Heart right ventricle (tissue), 16 donors: ENCODE results near the gene SLC35F1. TPM values are rescaled to one million over a fixed set of nuclear protein-coding genes. Genes with fewer than 3 reads are reported as not detected.
"Not testable (repeated sequence)": the region's sequence is repeated elsewhere in the genome, so short reads cannot be mapped to it uniquely, and the experiment has no call there.

Source experiments
- ATAC-seq, 8 donors: fragments of 200-7000 bp; cut with Tn5 transposase; one replicate each; pipeline ENCODE4 v1.9.1; 2020; ENCODE audit warnings: mild to moderate bottlenecking in 8 of 8, moderate library complexity in 8 of 8, moderate number of reproducible peaks in 1 of 8
- DNase-seq, 2 donors: peaks; one replicate each; pipeline ENCODE4 v3.0.0-alpha.2; 2020
- H3K27ac ChIP-seq, 10 donors: fragments of 200-600 bp; sonication (generic) in 2 of 10; one replicate each; pipeline versions ENCODE4 v1.5.0 to v1.8.0; 2020 to 2022; ENCODE audit warnings: mild to moderate bottlenecking in 3 of 10
- H3K27me3 ChIP-seq, 7 donors: fragments of 200-600 bp; one replicate each; pipeline ENCODE4 v1.8.0; 2021 to 2022; ENCODE audit warnings: mild to moderate bottlenecking in 2 of 7
- H3K36me3 ChIP-seq, 9 donors: fragments of 200-600 bp; sonication (generic) in 1 of 9; one replicate each; pipeline versions ENCODE4 v1.5.0 to v1.8.0; 2020 to 2022; ENCODE audit warnings: mild to moderate bottlenecking in 2 of 9
- H3K4me1 ChIP-seq, 9 donors: fragments of 200-600 bp; sonication (generic) in 1 of 9; one replicate each; pipeline versions ENCODE4 v1.5.0 to v1.8.0; 2020 to 2022; ENCODE audit warnings: mild to moderate bottlenecking in 4 of 9
- H3K4me3 ChIP-seq, 10 donors: fragments of 200-600 bp; sonication (generic) in 2 of 10; one replicate each; pipeline versions ENCODE4 v1.5.0 to v1.8.0; 2020 to 2022; ENCODE audit warnings: mild to moderate bottlenecking in 7 of 10, moderate library complexity in 2 of 10
- H3K9me3 ChIP-seq, 11 donors: fragments of 200-600 bp in 10 of 11; sonication (generic) in 2 of 11; one replicate each; pipeline versions ENCODE4 v1.5.0 to v1.8.0; 2013 to 2022; ENCODE audit warnings: mild to moderate bottlenecking in 2 of 11, control low read depth in 1 of 11, moderate library complexity in 1 of 11
- WGBS, 2 donors: extraction: QIAGEN DNeasy Blood & Tissue Kit; methylation state at CpG; one replicate each; pipeline ENCODE4 v1.1.7; 2013; ENCODE audit warnings: inconsistent platforms in 1 of 2; 5-methylcytosine and 5-hydroxymethylcytosine counted together
- intact Hi-C, 10 donors: fragments of 100-400 bp; cut with DNase I; formaldehyde crosslinking; loops; one replicate each; pipeline versions ENCODE4 v1.11.1 to v1.14.2; 2022
- polyA plus RNA-seq, 2 donors: library from polyadenylated mRNA; stranded (reverse); fragments of 200-250 nt; gene quantifications; one replicate each; pipeline ENCODE4 v1.2.3, GENCODE V29; 2013
- total RNA-seq, 10 donors: library from RNA; stranded (reverse); fragmentation: NEBNext Ultra II Directional in 3 of 10; extraction: Animal tissue kit (Norgen Biotek cat#: 25700) in 3 of 10; gene quantifications; one replicate each; pipeline versions ENCODE4 v1.2.1 to v1.2.4, GENCODE V29; 2021 to 2023
- TF ChIP-seq, protein P1 (sequence below), 9 donors: fragments of 200-600 bp; sonication (generic) in 2 of 9; IDR thresholded peaks; one replicate each; pipeline versions ENCODE4 v1.5.0 to v1.8.0; 2021 to 2022; ENCODE audit warnings: antibody characterized with exemption in 9 of 9, mild to moderate bottlenecking in 5 of 9, moderate library complexity in 1 of 9
- donor health status: Arrhythmogenic right ventricular cardiomyopathy.
- donor health status: ischemic (EF 13 %, LVEDD 7.1; RV severe dilation, severe dysfunction).
- donor health status: healthy with polysubstance abuse.
- donor health status: DM: no; HTN: yes; CAD: no.
- donor health status: DM: no; HTN: no; CAD: no.
- donor health status: ischemic (EF 25% LVEDD 6.9; RV normal size, moderate dysfunction).
- donor health status: ischemic (EF 25% LVEDD 5.7; RV mildly dilated, moderate dysfunction).
- donor health status: healthy.
- donor health status: DM: yes; HTN: yes; CAD: no.
- donor health status: Ischemic cardiomyopathy.
- donor health status: ischemic (EF 35%, LVEDD 5.7; RV mildly dilated, moderate dysfunction).
- donor health status: nonischemic (EF 11% LVEDD 7.7; RV severe dilation, severe dysfunction).
- donor health status: DM: yes; HTN: yes; CAD: no.
- donor health status: PGD.
- donor health status: ischemic (EF 29% LVEDD 5.4; RV normal size, mild dysfunction).
- donor health status: nonischemic (EF 23%, LVEDD 6.1; RV moderate dilation, normal function).

SLC35F1 gene
- total and polyA plus RNA-seq, 12 donors = 0.75 to 17.7 (median 6.3) TPM

- no peak overlapping the region for H3K4me3 ChIP-seq
- WGBS, 2 donors = 53 to 54% methylated on average over 5 of the region's 5 CpGs
- TF ChIP-seq, protein P1, sequence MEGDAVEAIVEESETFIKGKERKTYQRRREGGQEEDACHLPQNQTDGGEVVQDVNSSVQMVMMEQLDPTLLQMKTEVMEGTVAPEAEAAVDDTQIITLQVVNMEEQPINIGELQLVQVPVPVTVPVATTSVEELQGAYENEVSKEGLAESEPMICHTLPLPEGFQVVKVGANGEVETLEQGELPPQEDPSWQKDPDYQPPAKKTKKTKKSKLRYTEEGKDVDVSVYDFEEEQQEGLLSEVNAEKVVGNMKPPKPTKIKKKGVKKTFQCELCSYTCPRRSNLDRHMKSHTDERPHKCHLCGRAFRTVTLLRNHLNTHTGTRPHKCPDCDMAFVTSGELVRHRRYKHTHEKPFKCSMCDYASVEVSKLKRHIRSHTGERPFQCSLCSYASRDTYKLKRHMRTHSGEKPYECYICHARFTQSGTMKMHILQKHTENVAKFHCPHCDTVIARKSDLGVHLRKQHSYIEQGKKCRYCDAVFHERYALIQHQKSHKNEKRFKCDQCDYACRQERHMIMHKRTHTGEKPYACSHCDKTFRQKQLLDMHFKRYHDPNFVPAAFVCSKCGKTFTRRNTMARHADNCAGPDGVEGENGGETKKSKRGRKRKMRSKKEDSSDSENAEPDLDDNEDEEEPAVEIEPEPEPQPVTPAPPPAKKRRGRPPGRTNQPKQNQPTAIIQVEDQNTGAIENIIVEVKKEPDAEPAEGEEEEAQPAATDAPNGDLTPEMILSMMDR (IDR thresholded peaks at IDR 0.05) = no peak
- ATAC-seq (no peak), DNase-seq (no peak)
- no peaks in the 10 kb centered on the region for H3K9me3 ChIP-seq
- no peaks in the 10 kb centered on the region for H3K4me1 ChIP-seq
- intact Hi-C loops = no loop called here
- H3K36me3 ChIP-seq = no peaks in the 10 kb centered on the region
- no peak overlapping the region for H3K27ac ChIP-seq
- H3K27me3 ChIP-seq = peaks cover 0 to 8% (median 0%) of the 10 kb centered on the region in 7 donors
Measured at GRCh38 chr6:117956386-117956785, 49.3 kb downstream of the SLC35F1 start.

DNA sequence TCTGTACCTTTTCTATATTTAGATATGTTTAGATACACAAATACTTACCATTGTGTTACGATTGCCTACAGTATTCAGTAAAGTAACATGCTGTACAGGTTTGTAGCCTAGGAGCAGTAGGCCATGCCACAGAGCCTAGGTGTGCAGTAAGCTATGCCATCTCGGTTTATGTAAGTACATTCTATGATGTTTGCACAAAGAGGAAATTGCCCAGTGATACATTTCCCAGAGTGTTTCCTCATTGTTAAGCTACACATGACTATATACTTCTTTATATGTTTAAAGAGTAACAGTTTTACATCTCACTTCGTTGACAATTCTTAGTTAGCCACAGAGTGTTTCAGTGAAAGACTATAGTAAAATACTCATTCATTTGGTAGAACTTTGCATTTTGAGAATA, 51.5 kb downstream of the SLC35F1 start:
- intact Hi-C loops = no loop called here
- 79% methylated on average over 3 of the region's 3 CpGs for WGBS, 2 donors

GRCh38 chr6:117960877-117961276, 53.8 kb downstream of the SLC35F1 start:
- WGBS, 2 donors = 64 to 85% methylated on average over 1 of the region's 1 CpG
- Histone ChIP-seq H3K36me3 (no peaks in the 10 kb centered on the region), H3K9me3 (peaks cover 0 to 18% (median 3%) of the 10 kb centered on the region in 11 donors), H3K27ac (no peak overlapping the region), H3K27me3 (peaks cover 0 to 7% (median 0%) of the 10 kb centered on the region in 7 donors), H3K4me3 (no peak overlapping the region), H3K4me1 (no peaks in the 10 kb centered on the region)
- TF ChIP-seq, protein P1 (IDR thresholded peaks at IDR 0.05) = no peak
- DNase-seq (no peak), ATAC-seq (no peak)
- intact Hi-C loops = no loop called here

More for the DNA sequence above, 51.5 kb downstream of the SLC35F1 start:
- TF ChIP-seq, protein P1 (IDR thresholded peaks at IDR 0.05) = no peak
- Histone ChIP-seq H3K27ac (no peak overlapping the region), H3K4me3 (no peak overlapping the region), H3K36me3 (no peaks in the 10 kb centered on the region), H3K4me1 (no peaks in the 10 kb centered on the region), H3K27me3 (peaks cover 0 to 7% (median 0%) of the 10 kb centered on the region in 7 donors), H3K9me3 (no peaks in the 10 kb centered on the region)
- ATAC-seq (no peak), DNase-seq (no peak)

- TF ChIP-seq, protein P1 (IDR thresholded peaks at IDR 0.05) = no peak
- WGBS, 2 donors = 60 to 67% methylated on average over 3 of the region's 3 CpGs
- Histone ChIP-seq H3K4me1 (no peaks in the 10 kb centered on the region), H3K4me3 (no peak overlapping the region), H3K27me3 (peaks cover 0 to 7% (median 0%) of the 10 kb centered on the region in 7 donors), H3K9me3 (peaks cover 0 to 18% (median 3%) of the 10 kb centered on the region in 11 donors), H3K27ac (no peak overlapping the region), H3K36me3 (no peaks in the 10 kb centered on the region)
- ATAC-seq = no peak
- no peak for DNase-seq
- intact Hi-C loops = no loop called here
Measured at GRCh38 chr6:117961301-117961700, 54.2 kb downstream of the SLC35F1 start.

DNA sequence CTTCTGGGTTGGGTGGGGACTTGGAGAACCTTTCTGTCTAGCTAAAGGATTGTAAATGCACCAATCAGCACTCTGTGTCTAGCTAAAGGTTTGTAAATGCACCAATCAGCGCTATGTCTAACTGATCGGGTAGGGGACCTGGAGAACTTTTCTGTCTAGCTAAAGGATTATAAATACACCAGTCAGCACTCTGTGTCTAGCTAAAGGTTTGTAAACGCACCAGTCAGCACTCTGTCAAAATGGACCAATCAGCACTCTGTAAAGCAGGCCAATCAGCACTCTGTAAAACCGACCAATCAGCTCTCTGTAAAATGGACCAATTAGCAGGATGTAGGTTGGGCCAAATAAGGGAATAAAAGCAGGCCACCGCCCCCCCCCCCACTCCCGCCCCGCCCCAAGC, 58.7 kb downstream of the SLC35F1 start:
- DNase-seq, H3K4me1 ChIP-seq, intact Hi-C loops, ATAC-seq, H3K4me3 ChIP-seq, H3K27ac ChIP-seq, H3K27me3 ChIP-seq, H3K36me3 ChIP-seq: not testable (repeated sequence)
- whole genome bisulfite sequencing, 2 donors = 79 to 87% methylated on average over 7 of the region's 7 CpGs
- H3K9me3 ChIP-seq = peaks cover 0 to 18% (median 3%) of the 10 kb centered on the region in 11 donors
